Sigmoid colon (tissue), 3 donors: ENCODE measurements around the gene ZNF185.

ENCODE experiments used
- CTCF ChIP-seq, 4 experiments: fragments of 450-650 bp in 3 of 4; fragments of 200-600 bp in 1 of 4; IDR thresholded peaks; one replicate each; pipeline ENCODE4 v1.5.1; 2016 to 2019; ENCODE audit warnings: antibody characterized with exemption in 4 of 4, mild to moderate bottlenecking in 3 of 4, moderate library complexity in 2 of 4
- POLR2A ChIP-seq, 2 donors: fragments of 450-650 bp; IDR thresholded peaks; one replicate each; pipeline ENCODE4 v1.6.1; 2016; ENCODE audit warnings: antibody characterized with exemption in 2 of 2, mild to moderate bottlenecking in 2 of 2, moderate library complexity in 2 of 2

- TF ChIP-seq CTCF (IDR thresholded peaks at IDR 0.05) (no peak), POLR2A (IDR thresholded peaks at IDR 0.05) (no peak)
These were observed 18.7 kb upstream of the ZNF185 start for GRCh38 chrX:152878976-152879755.
